HepG2 (cell line): ENCODE data around the gene SMNDC1. TPM values are rescaled to one million over a fixed set of nuclear protein-coding genes. Genes with fewer than 3 reads are reported as not detected.

Experiments used
- ATAC-seq: fragments of 200-7000 bp; cut with Tn5 transposase; 3 replicates; pipeline ENCODE4 v1.9.1; 2020; ENCODE audit warnings: mild to moderate bottlenecking, moderate library complexity
- BruUV-seq: library from RNA; stranded (reverse); fragments of 400-500 nt; replicated peaks from 2 replicates; lab custom pipeline; 2021; lab: Mats Ljungman, UMichigan
- CTCF ChIA-PET: fragments of 300-600 bp; formaldehyde crosslinking; extraction: SDS; loops from one replicate; lab custom pipeline; 2021; ENCODE audit warnings: low total read pairs, inconsistent platforms, low intra/inter-chr PET ratio; lab: Yijun Ruan, JAX
- POLR2A ChIA-PET: fragments of 350-600 bp; sonication (Branson Sonifier 250); formaldehyde crosslinking; loops from one replicate; lab custom pipeline; 2020; ENCODE audit warnings: antibody characterized with exemption, inconsistent platforms; lab: Yijun Ruan, JAX
- DNase-seq: peaks from one replicate; pipeline ENCODE4 v3.0.0-alpha.2; 2015; ENCODE audit warnings: low spot score
- FAIRE-seq: peaks from 3 replicates; lab custom pipeline; 2011; peaks lifted over from hg19 to GRCh38; lab: Jason Lieb, UNC
- H2AFZ ChIP-seq: one replicate; pipeline ENCODE4 v1.6.1; 2011; ENCODE audit warnings: low read length, inconsistent platforms
- H3K27ac ChIP-seq: fragments of 300-600 bp; 3 replicates; pipeline ENCODE4 v1.8.0; 2011; ENCODE audit warnings: mixed run types, mild to moderate bottlenecking, mixed read lengths, low read length, inconsistent platforms; ENCODE audit not compliant: insufficient read depth; ENCODE audit errors: extremely low read length
- H3K27me3 ChIP-seq, 2 experiments: fragments of 200-600 bp in 1 of 2; 2 replicates in 1 of 2; 3 replicates in 1 of 2; pipeline versions ENCODE4 v1.6.0 to v1.8.0; 2011; ENCODE audit warnings: low read length in 2 of 2, mild to moderate bottlenecking in 2 of 2, moderate library complexity in 2 of 2, inconsistent platforms in 1 of 2; ENCODE audit not compliant: insufficient read depth in 2 of 2, control insufficient read depth in 1 of 2
- H3K36me3 ChIP-seq, 2 experiments: fragments of 200-600 bp in 1 of 2; replicated peaks in 1 of 2; 2 replicates in 1 of 2; 3 replicates in 1 of 2; pipeline versions ENCODE4 v1.5.1 to v1.8.0; 2011; ENCODE audit warnings: low read length in 2 of 2, inconsistent platforms in 1 of 2; ENCODE audit not compliant: insufficient read depth in 2 of 2, control insufficient read depth in 1 of 2
- H3K4me1 ChIP-seq: 2 replicates; pipeline ENCODE4 v1.5.1; 2012; ENCODE audit warnings: low read length, inconsistent platforms; ENCODE audit not compliant: insufficient read depth
- H3K4me2 ChIP-seq: 2 replicates; pipeline ENCODE4 v1.6.0; 2011; ENCODE audit warnings: low read depth, low read length, inconsistent platforms
- H3K4me3 ChIP-seq, 3 experiments: fragments of 200-600 bp in 1 of 3; sonication (generic), shearing (Covaris generic) in 1 of 3; replicated peaks in 1 of 3; 2 replicates each; pipeline ENCODE4 v1.5.1; 2011 to 2016; ENCODE audit warnings: low read length in 3 of 3, inconsistent platforms in 2 of 3, low read depth in 2 of 3, mild to moderate bottlenecking in 2 of 3, control low read depth in 1 of 3, mixed read lengths in 1 of 3; ENCODE audit not compliant: insufficient read depth in 1 of 3
- H3K79me2 ChIP-seq: one replicate; pipeline ENCODE4 v1.6.1; 2011; ENCODE audit warnings: low read length, inconsistent platforms; ENCODE audit not compliant: insufficient read depth
- H3K9ac ChIP-seq: 2 replicates; pipeline ENCODE4 v1.6.0; 2011; ENCODE audit warnings: mild to moderate bottlenecking, low read depth, low read length, inconsistent platforms; ENCODE audit not compliant: insufficient read depth
- H3K9me3 ChIP-seq: 2 replicates; pipeline ENCODE4 v1.5.1; 2012; ENCODE audit warnings: mild to moderate bottlenecking, low read length
- H4K20me1 ChIP-seq: 2 replicates; pipeline ENCODE4 v1.6.0; 2011; ENCODE audit warnings: inconsistent platforms, mild to moderate bottlenecking, low read length, moderate library complexity; ENCODE audit not compliant: insufficient read depth
- ATF7-NPFF ChIP-seq: sonication (generic); formaldehyde crosslinking; IDR thresholded peaks from 2 replicates; pipeline ENCODE4 v1.8.1; 2023; ENCODE audit warnings: mild to moderate bottlenecking, low read depth, missing genetic modification reagents, moderate library complexity
- CBX2 ChIP-seq, 2 experiments: fragments of 200-600 bp in 1 of 2; sonication (generic); formaldehyde crosslinking in 1 of 2; IDR thresholded peaks; 2 replicates each; pipeline versions ENCODE4 v1.7.0 to v1.8.1; 2018 to 2022; ENCODE audit warnings: low read depth in 2 of 2, low read length in 1 of 2, mild to moderate bottlenecking in 1 of 2, missing genetic modification reagents in 1 of 2
- CEBPG ChIP-seq: IDR thresholded peaks from 2 replicates; pipeline ENCODE4 v1.6.1; 2016
- CENPX ChIP-seq: sonication (generic); formaldehyde crosslinking; IDR thresholded peaks from 2 replicates; pipeline ENCODE4 v1.9.0; 2021; ENCODE audit warnings: mild to moderate bottlenecking, missing genetic modification reagents, moderate library complexity
- FOXA1 ChIP-seq, 2 experiments: fragments of 450-650 bp in 1 of 2; sonication (generic) in 1 of 2; formaldehyde crosslinking in 1 of 2; IDR thresholded peaks; 2 replicates each; pipeline versions ENCODE4 v1.4.0 to v1.6.1; 2016 to 2020; ENCODE audit warnings: missing genetic modification reagents in 1 of 2
- GATAD2A ChIP-seq: IDR thresholded peaks from 2 replicates; pipeline ENCODE4 v1.6.1; 2016
- HDAC1 ChIP-seq: sonication (generic); formaldehyde crosslinking; IDR thresholded peaks from 2 replicates; pipeline ENCODE4 v1.5.1; 2020; ENCODE audit warnings: mild to moderate bottlenecking, missing genetic modification reagents
- HNF4A ChIP-seq: sonication (generic); formaldehyde crosslinking; IDR thresholded peaks from 2 replicates; pipeline ENCODE4 v1.4.0; 2020; ENCODE audit warnings: missing genetic modification reagents
- KMT2B ChIP-seq: IDR thresholded peaks from 2 replicates; pipeline ENCODE4 v1.6.1; 2016; ENCODE audit warnings: missing genetic modification reagents, missing compliant biosample characterization
- MEF2D ChIP-seq: sonication (generic); formaldehyde crosslinking; IDR thresholded peaks from 2 replicates; pipeline ENCODE4 v1.5.1; 2020; ENCODE audit warnings: mild to moderate bottlenecking, missing genetic modification reagents
- MZF1 ChIP-seq: sonication (generic); formaldehyde crosslinking; IDR thresholded peaks from 2 replicates; pipeline ENCODE4 v1.8.1; 2023; ENCODE audit warnings: mild to moderate bottlenecking, missing genetic modification reagents, borderline replicate concordance
- SALL2 ChIP-seq: sonication (generic); formaldehyde crosslinking; IDR thresholded peaks from 2 replicates; pipeline ENCODE4 v1.8.1; 2023; ENCODE audit warnings: mild to moderate bottlenecking, missing genetic modification reagents, inconsistent platforms
- ZNF329 ChIP-seq: sonication (generic); formaldehyde crosslinking; IDR thresholded peaks from 2 replicates; pipeline ENCODE4 v1.9.0; 2021; ENCODE audit warnings: low read depth, mild to moderate bottlenecking, missing genetic modification reagents
- ZNF678 ChIP-seq: sonication (generic); formaldehyde crosslinking; IDR thresholded peaks from 2 replicates; pipeline ENCODE4 v1.4.0; 2020; ENCODE audit warnings: mild to moderate bottlenecking, missing genetic modification reagents
- ZNF775 ChIP-seq: sonication (generic); formaldehyde crosslinking; IDR thresholded peaks from 2 replicates; pipeline ENCODE4 v1.4.0; 2020; ENCODE audit warnings: missing genetic modification reagents, mild to moderate bottlenecking, moderate library complexity, borderline replicate concordance
- ZNF816 ChIP-seq: sonication (generic); formaldehyde crosslinking; IDR thresholded peaks from 2 replicates; pipeline ENCODE4 v1.8.0; 2022; ENCODE audit warnings: missing genetic modification reagents, mild to moderate bottlenecking, borderline replicate concordance
- WGBS: methylation state at CpG from one replicate; pipeline ENCODE4 v1.1.6; 2017; ENCODE audit warnings: low lambda C conversion rate; 5-methylcytosine and 5-hydroxymethylcytosine counted together
- in situ Hi-C: cut with HindIII; loops from 2 replicates; pipeline ENCODE4 v1.10.0; 2017; ENCODE audit warnings: low pct_unique_long_range_greater_than_20kb; ENCODE audit not compliant: extremely low pct_ligation_motif_present
- intact Hi-C: fragments of 100-400 bp; cut with micrococcal nuclease; formaldehyde crosslinking; loops from one replicate; pipeline ENCODE4 v1.10.0; 2022; ENCODE audit not compliant: unreplicated experiment
- polyA plus RNA-seq, 8 experiments: library from polyadenylated mRNA; depleted of rRNA in 3 of 8; stranded (reverse) in 7 of 8; unstranded in 1 of 8; fragments of >200 nt; fragmentation: Illumina TruSeq in 4 of 8; extraction: Trizol in 4 of 8; gene quantifications; 2 replicates each; pipeline versions ENCODE4 v1.2.1 to v1.2.3, GENCODE V29; 2011 to 2016; ENCODE audit warnings: low read depth in 4 of 8, missing spikeins in 1 of 8, mixed read lengths in 1 of 8; ENCODE audit not compliant: insufficient read depth in 1 of 8
- total RNA-seq, 5 experiments: library from RNA; depleted of rRNA; stranded (reverse); fragments of >200 nt; fragmentation: Illumina TruSeq; extraction: Trizol; gene quantifications; 2 replicates each; pipeline ENCODE4 v1.2.3, GENCODE V29; 2016; ENCODE audit warnings: low read depth in 1 of 5
- TF ChIP-seq, protein P1 (sequence below): sonication (generic); formaldehyde crosslinking; IDR thresholded peaks from 2 replicates; pipeline ENCODE4 v1.4.0; 2020; ENCODE audit warnings: missing genetic modification reagents, mild to moderate bottlenecking, borderline replicate concordance
- TF ChIP-seq, protein P2 (sequence below): sonication (generic); formaldehyde crosslinking; IDR thresholded peaks from 2 replicates; pipeline ENCODE4 v1.5.0; 2020; ENCODE audit warnings: mild to moderate bottlenecking, missing genetic modification reagents, moderate library complexity

The SMNDC1 gene
- total and polyA plus RNA-seq, 2 of the 13 experiments (the other 11 are each of a cell fraction or from before 2014, with no cell fraction given) = 7.8 to 8.9 TPM

DNA sequence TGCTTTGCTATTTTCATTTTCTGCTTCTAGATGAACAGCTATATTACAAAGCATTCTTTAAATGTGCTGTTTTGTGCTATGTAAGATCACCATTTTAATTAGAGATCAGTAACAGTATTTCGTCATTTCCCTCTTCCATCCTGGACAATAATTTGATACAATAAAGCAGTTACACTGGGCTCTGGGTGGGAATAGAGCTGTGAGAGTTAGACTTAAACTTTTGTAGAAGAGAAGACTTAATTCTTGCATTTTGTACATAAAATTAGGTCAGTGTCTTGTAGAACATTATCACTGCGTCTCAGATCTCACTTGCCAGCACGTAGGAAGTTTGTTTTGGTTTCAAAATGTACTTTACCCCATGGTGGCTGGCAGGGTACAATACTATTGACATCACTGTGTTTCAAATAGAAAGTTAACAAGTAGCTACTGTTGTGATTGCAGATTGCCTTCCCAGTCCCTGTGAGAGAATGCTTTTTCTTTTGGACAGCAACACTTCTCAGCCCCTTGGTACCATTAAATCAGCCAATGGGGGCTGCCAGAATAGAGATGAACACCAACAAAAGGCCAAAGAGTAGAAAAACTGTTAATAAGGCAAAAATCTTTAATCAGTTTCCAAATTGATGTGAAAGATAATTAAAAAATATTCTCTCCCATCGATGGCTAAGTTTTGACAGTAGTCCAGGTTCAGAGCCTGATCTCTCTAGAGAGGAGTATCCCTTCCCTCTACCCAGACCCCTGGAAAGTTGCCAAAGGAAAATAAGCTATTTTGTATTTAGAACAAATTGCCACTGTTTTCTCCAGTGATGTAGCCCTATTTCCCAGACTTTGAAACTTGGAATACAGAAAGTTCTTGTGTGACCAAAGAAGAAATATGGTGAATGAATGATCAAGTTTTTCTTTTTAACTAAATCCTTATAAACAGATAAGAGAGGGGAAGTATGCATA is 35.1 kb downstream of the SMNDC1 start:
- no peaks in the 10 kb centered on the region; a peak in 1 of 5 replicates for H3K27me3 ChIP-seq
- intact Hi-C loops = no loop called here
- H2AFZ ChIP-seq = no peak overlapping the region
- H3K9ac ChIP-seq = peak overlapping the region; percentile 20; the same call in 1 of the 2 replicates
- CTCF ChIA-PET = no interaction called here
- DNase-seq (peak; percentile 59), ATAC-seq (peak; percentile 99), FAIRE-seq (peak; percentile 82)
- H3K79me2 ChIP-seq = peaks cover 10% of the 10 kb centered on the region
- BruUV-seq = no TSS peak
- peak overlapping the region; percentile 59 for H3K27ac ChIP-seq
- WGBS = 23% methylated on average over 4 of the region's 4 CpGs
- H4K20me1 ChIP-seq = 0 out of 2 replicates have a peak, but pooled peaks cover 5% of the 10 kb centered on the region
- H3K36me3 ChIP-seq = no peaks in the 10 kb centered on the region
- in situ Hi-C loops = no loop called here
- no peaks in the 10 kb centered on the region for H3K9me3 ChIP-seq
- H3K4me3 ChIP-seq = peak overlapping the region; percentile 16 to 53 (median 43); a peak in 4 of 6 replicates
- peaks cover 45% of the 10 kb centered on the region for H3K4me1 ChIP-seq
- POLR2A ChIA-PET = interaction anchor here (1.0 to 1.1 kb wide), 2 partner anchors 43 to 59 kb away, joined by 3 read pairs; no protein-coding TSS in a partner anchor
- peak overlapping the region; percentile 63 for H3K4me2 ChIP-seq
- TF ChIP-seq ZNF678 (CRISPR knock-in tag) (no peak), CEBPG (CRISPR knock-in tag) (no peak), ATF7-NPFF (CRISPR knock-in tag) (no peak), FOXA1 (IDR thresholded peaks at IDR 0.05) (no peak), FOXA1 (CRISPR knock-in tag; IDR thresholded peaks at IDR 0.05) (peak; percentile 43; the same call in 1 of the 2 replicates), HDAC1 (peak; percentile 22; the same call in 1 of the 2 replicates), ZNF816 (CRISPR knock-in tag) (0 out of 2 replicates have a peak, but pooled peaks have one; percentile 44), CENPX (CRISPR knock-in tag) (no peak), ZNF775 (CRISPR knock-in tag) (no peak), ZNF329 (no peak), CBX2 (IDR thresholded peaks at IDR 0.05; ENCODE audit: low read depth, low read length) (no peak), CBX2 (CRISPR knock-in tag; IDR thresholded peaks at IDR 0.05; ENCODE audit: low read depth) (no peak), KMT2B (peak; percentile 51; the same call in 1 of the 2 replicates), HNF4A (CRISPR knock-in tag) (peak; percentile 81), MZF1 (no peak), SALL2 (CRISPR knock-in tag) (no peak), MEF2D (CRISPR knock-in tag) (no peak), GATAD2A (CRISPR knock-in tag) (peak; percentile 63)
- TF ChIP-seq, protein P1, sequence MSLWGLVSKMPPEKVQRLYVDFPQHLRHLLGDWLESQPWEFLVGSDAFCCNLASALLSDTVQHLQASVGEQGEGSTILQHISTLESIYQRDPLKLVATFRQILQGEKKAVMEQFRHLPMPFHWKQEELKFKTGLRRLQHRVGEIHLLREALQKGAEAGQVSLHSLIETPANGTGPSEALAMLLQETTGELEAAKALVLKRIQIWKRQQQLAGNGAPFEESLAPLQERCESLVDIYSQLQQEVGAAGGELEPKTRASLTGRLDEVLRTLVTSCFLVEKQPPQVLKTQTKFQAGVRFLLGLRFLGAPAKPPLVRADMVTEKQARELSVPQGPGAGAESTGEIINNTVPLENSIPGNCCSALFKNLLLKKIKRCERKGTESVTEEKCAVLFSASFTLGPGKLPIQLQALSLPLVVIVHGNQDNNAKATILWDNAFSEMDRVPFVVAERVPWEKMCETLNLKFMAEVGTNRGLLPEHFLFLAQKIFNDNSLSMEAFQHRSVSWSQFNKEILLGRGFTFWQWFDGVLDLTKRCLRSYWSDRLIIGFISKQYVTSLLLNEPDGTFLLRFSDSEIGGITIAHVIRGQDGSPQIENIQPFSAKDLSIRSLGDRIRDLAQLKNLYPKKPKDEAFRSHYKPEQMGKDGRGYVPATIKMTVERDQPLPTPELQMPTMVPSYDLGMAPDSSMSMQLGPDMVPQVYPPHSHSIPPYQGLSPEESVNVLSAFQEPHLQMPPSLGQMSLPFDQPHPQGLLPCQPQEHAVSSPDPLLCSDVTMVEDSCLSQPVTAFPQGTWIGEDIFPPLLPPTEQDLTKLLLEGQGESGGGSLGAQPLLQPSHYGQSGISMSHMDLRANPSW = no peak
- TF ChIP-seq, protein P2, sequence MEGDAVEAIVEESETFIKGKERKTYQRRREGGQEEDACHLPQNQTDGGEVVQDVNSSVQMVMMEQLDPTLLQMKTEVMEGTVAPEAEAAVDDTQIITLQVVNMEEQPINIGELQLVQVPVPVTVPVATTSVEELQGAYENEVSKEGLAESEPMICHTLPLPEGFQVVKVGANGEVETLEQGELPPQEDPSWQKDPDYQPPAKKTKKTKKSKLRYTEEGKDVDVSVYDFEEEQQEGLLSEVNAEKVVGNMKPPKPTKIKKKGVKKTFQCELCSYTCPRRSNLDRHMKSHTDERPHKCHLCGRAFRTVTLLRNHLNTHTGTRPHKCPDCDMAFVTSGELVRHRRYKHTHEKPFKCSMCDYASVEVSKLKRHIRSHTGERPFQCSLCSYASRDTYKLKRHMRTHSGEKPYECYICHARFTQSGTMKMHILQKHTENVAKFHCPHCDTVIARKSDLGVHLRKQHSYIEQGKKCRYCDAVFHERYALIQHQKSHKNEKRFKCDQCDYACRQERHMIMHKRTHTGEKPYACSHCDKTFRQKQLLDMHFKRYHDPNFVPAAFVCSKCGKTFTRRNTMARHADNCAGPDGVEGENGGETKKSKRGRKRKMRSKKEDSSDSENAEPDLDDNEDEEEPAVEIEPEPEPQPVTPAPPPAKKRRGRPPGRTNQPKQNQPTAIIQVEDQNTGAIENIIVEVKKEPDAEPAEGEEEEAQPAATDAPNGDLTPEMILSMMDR (CRISPR knock-in tag) = no peak
